ENCODE results near the gene MORF4L1.
A peak's percentile ranks its signal among the peaks of the same experiment; 100 is the strongest.
"Not testable (repeated sequence)": the region's sequence is repeated elsewhere in the genome, so short reads cannot be mapped to it uniquely, and the experiment has no call there.

MORF4L1 gene

DNA sequence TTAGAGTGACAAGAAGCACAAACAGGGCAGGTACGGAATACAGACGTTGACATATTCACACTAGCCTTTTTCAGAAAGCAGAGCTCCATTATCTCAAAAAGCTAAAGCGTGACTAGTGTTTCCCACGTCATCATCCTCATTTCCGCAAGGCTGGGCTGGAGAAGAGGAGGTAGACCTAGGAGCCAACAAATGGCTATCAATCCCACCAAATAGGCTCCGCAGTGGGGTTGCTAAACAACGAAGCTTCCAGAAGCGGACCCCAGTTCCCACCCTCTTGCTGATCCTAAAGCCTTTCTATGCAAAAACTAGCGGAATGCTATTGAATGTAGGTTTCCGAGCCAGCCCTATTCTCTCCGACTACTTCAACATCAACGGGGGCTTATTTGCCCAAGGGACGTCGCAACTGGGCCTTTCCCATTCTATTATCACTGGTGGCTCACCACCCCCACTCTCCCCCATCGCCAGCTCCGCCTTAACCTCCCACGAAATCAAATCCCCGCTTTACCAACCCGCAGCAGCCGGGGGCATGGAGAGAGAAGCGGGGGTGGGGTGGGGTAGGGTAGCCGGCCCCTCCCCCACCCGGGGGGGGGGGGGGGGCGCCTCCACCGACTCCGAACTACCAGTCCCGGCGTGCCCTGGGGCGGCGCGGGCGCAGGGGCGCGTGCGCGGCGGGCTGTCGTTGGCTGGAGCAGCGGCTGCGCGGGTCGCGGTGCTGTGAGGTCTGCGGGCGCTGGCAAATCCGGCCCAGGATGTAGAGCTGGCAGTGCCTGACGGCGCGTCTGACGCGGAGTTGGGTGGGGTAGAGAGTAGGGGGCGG lies at the start of gene MORF4L1:
Gene MORF4L1 (plus strand): TSS at position 736 of the 817 bp plus-strand sequence. CDS start 128 bp downstream, outside the sequence.
- H3K4me3 ChIP-seq (ENCODE audit: low read depth, low read length) = peak within 1 kb of the TSS; percentile 98

DNA sequence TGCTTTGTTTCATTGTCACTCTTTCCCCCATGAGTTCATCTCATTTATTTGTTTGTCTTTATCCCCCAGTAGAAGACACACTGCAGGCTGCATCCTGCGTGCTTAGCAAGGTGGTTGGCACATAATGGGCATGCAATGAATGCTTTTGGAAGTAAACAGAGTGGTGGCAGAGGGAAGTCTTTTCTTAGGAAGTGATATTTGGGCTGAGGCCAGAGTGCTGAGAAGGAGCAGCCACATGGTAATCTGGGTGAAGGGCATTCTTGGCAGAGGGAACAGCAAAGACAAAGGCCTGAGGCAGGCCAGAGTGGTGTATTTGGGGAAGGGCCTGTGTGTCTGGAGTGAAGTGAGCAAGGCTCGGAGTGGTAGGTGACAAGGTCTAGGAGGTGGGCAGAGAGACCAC lies 43.8 kb upstream of the MORF4L1 start:
- no peak overlapping the region for H3K4me3 ChIP-seq (ENCODE audit: low read depth, low read length)

DNA sequence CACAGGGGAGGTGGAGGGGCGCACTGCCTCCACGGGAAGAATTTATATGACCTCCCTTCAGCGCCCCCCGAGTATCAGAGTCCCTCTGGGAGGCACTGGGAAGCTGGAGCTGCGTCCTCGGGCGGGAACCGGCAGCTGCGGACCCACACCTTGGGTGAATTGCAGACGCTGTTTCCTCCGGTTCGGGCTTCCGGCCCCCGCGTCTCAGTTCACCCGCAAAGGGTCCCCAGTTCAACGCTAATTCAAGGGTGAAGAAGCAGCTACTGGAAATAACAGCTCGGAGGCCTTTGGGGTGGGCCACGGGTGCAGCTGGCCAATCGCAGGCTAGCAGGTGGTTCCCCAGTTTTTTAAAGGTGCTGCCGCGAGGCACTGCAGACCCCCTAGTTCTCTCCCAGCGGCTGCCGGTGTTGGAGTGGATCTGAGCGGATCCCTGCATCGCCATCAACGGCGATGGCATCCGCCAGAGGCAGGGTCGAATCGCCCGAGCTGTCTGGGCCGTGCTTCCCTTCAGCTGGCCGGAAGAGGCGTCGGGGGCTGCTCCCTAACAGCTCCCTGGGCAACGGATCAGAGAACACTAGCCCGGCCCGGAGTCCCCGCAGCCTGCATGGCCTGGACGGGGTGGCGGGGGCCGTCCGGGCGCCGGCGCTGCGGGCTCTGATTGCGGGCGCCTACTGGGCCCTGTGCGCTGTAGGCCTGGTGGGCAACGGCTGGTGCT lies 42.0 kb upstream of the MORF4L1 start:
- H3K4me3 ChIP-seq (ENCODE audit: low read depth, low read length) = no peak overlapping the region

- H3K4me3 ChIP-seq (ENCODE audit: low read depth, low read length) = no peak overlapping the region
Observed at GRCh38 chr15:78831229-78832207, 41.2 kb upstream of the MORF4L1 start.

DNA sequence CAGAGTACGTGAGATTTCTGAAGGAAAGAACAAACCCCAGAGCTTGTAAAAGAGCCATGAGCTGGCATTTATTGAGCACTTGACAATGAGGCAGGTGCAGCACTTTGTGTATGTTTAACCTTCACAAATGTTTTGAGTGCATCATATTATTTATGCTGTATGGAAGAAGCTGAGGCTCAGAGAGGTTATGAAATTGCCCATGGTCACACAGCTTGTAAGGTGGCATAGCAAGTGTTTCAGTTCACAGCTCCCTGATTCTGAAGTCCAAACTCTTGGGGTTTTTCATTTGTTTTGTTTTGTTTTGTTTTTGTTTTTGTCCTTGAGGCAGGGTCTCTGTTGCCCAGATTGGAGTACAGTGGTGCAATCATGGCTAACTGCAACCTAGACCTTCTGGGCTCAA lies 36.4 kb upstream of the MORF4L1 start:
- H3K4me3 ChIP-seq (ENCODE audit: low read depth, low read length) = no peak overlapping the region

GRCh38 chr15:78837131-78837530 lies 35.6 kb upstream of the MORF4L1 start:
- no peak overlapping the region for H3K4me3 ChIP-seq (ENCODE audit: low read depth, low read length)

DNA sequence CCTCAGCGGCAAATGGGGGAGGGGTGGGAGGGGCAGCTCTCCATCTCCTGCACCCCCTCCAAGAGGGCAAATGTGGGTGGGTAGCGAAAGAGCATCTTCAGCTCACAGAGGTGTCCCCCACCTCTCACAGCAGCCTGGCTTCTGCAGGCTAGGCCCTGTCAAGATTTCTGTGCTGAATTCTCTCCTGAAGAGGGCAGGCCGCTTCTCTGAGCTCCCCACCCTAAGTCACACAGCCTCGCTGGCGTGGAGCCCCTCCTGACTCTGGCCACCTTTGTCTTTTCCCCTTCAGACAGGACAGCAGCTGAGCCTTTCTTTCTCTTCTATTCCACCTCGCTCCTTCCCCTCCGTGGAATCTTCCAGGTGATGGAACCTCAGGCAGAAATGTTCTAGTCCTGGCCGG lies 35.1 kb upstream of the MORF4L1 start:
- H3K4me3 ChIP-seq (ENCODE audit: low read depth, low read length) = no peak overlapping the region

DNA sequence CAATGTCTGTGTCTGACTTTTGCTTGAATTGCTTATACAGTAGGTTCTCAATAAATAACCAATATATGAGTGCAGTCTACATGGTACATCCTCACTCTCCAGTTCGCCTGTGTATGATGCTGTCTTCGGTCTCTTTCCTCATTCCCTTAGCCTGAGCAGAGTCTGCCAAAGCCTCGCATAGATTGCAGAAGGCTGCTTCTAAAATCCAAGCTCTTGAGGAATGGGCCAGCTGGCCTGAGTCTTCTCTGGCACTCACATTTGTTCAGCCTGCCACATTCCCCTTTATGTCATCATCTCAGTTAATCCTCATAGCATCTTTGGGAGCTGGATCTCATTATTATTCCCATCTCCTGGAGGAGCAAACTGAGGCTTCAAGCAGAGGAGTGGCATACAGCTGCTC lies 34.2 kb upstream of the MORF4L1 start:
- no peak overlapping the region for H3K4me3 ChIP-seq (ENCODE audit: low read depth, low read length)

GRCh38 chr15:78839151-78839550 lies 33.5 kb upstream of the MORF4L1 start:
- not testable (repeated sequence) for H3K4me3 ChIP-seq (ENCODE audit: low read depth, low read length)

DNA sequence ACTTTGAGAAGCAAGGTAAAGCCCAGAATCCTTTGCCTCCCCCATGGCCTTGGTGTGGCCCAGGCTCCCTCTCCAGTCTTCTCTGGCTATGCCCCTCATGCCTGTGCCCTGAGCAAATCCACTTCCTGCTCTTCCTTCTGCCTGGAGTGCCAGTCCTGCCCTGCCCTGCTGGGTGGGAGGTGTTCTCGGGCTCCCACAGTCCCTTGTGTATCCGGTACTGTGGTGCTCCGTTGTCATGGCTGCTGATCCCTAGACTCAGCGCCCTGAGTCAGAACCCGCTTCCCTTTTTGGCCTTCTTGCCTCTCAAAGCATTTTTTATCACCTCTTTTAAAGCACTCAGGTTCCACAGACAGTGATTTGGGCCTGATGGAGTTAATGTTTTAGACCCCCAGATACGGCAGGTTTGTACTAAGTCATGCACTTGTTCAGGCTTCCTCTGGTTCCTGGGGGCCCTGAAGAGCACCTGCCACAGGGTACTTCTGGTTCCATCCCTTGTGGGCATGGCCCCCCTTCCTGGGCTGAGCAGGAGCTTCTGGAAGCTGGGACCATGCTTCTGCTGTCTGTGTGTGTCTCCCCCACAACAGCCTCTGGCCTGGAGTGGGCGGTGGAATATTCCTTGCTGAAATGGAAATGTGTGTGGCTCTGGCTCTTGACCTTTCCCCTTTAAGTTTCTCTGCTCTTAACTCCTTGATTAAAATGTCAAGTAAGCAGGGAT lies 31.9 kb upstream of the MORF4L1 start:
- no peak overlapping the region for H3K4me3 ChIP-seq (ENCODE audit: low read depth, low read length)

GRCh38 chr15:78841376-78841706 lies 31.3 kb upstream of the MORF4L1 start:
- no peak overlapping the region for H3K4me3 ChIP-seq (ENCODE audit: low read depth, low read length)

DNA sequence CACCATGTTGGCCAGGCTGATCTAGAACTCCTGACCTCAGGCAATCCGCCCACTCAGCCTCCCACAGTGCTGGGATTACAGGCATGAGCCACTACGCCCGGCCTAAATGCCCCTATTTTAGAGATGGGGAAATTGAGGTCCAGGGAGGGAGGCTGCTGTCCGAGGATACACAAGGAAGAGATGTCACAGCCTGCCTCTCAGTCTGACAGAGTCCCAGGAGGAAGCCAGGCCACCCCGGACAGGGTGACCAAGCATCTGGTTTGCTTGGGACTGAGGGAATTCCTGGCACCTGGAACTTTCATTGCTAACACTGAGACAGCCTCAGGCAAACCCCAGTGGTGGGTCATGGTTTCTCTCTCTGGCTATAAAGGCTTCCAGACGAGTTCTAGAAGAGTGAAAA lies 30.8 kb upstream of the MORF4L1 start:
- H3K4me3 ChIP-seq (ENCODE audit: low read depth, low read length) = no peak overlapping the region

DNA sequence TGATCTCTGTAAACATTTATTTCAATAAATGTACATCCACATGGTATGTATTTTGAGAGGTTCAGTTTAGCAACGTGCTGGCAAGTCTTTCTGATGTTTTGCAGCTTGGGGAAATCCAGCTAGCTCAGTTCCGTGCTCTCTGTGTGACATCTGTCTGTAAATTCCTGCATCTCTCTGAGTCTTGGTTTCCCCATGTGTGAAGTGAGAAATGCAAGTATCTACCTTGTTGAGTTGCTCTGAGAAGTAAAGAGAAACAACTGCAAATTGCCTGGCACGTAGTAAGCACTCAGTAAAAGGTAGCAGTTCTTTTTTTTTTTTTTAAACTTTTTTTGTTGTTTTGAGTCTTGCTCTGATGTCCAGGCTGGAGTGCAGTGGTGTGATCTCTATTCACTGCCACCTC lies 30.2 kb upstream of the MORF4L1 start:
- no peak overlapping the region for H3K4me3 ChIP-seq (ENCODE audit: low read depth, low read length)

DNA sequence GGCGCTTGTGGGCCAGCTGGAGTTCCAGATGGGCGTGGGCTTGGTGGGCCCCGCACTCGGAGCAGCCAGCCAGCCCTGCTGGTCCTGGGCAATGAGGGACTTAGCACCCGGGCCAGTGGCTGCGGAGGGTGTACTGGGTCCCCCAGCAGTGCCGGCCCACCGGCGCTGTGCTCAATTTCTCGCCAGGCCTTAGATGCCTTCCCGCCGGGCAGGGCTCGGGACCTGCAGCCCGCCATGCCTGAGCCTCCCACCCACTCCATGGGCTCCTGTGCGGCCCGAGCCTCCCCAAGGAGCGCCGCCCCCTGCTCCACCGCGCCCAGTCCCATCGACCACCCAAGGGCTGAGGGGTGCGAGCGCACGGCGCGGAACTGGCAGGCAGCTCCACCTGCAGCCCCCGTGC lies 25.8 kb upstream of the MORF4L1 start:
- not testable (repeated sequence) for H3K4me3 ChIP-seq (ENCODE audit: low read depth, low read length)

- H3K4me3 ChIP-seq (ENCODE audit: low read depth, low read length) = not testable (repeated sequence)
Observed at GRCh38 chr15:78847387-78847906, 25.2 kb upstream of the MORF4L1 start.

DNA sequence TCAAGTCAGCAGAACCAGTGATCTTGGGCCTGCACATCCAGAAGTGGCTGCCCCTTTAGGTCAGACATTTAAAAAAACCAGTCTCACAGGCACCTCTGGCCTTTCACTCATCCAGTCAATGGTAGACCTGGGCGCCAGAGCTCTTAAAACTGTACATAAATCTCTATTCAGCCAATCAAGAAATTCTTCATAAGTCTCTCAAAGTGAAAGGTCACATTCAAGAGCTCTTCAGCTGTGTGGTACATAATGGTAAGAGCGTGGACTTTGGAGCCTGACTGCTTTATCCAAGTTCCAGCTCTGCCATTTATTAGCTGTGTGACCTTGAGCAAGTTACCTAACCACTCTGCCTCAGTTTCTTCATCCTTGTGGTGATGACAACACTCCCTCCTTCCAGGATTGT lies 22.3 kb upstream of the MORF4L1 start:
- H3K4me3 ChIP-seq (ENCODE audit: low read depth, low read length) = no peak overlapping the region

- H3K4me3 ChIP-seq (ENCODE audit: low read depth, low read length) = no peak overlapping the region
Observed at GRCh38 chr15:78850941-78851755, 21.5 kb upstream of the MORF4L1 start.

DNA sequence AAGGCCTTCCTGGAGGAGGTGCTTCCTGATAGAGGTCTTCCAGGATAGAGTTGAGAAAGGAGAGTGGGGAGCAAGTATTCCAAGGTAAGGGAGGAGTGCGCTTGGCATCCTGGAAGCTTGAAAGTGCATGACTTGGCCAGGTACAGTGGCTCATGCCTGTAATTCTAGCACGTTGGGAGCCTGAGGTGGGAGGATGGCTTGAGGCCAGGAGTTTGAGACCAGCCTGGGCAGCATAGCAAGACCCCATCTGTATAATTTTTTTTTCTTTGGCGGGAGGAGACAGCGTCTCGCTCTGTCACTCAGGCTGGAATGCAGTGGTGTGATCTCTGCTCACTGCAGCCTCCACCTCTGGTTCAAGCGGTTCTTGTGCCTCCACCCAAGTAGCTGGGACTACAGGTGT lies 19.2 kb upstream of the MORF4L1 start:
- H3K4me3 ChIP-seq (ENCODE audit: low read depth, low read length) = no peak overlapping the region

- H3K4me3 ChIP-seq (ENCODE audit: low read depth, low read length) = no peak overlapping the region
Observed at GRCh38 chr15:78854833-78855372, 17.8 kb upstream of the MORF4L1 start.

Measured in iPS-11a (cell line).